ENCODE results near the gene KLK8.
"Not testable (repeated sequence)": the region's sequence is repeated elsewhere in the genome, so short reads cannot be mapped to it uniquely, and the experiment has no call there.

The KLK8 gene

GRCh38 chr19:51016798-51017683, 15.6 kb upstream of the KLK8 start:
- peak; percentile 27 for DNase-seq

GRCh38 chr19:51015691-51016267, 14.4 kb upstream of the KLK8 start:
- DNase-seq = no peak

DNA sequence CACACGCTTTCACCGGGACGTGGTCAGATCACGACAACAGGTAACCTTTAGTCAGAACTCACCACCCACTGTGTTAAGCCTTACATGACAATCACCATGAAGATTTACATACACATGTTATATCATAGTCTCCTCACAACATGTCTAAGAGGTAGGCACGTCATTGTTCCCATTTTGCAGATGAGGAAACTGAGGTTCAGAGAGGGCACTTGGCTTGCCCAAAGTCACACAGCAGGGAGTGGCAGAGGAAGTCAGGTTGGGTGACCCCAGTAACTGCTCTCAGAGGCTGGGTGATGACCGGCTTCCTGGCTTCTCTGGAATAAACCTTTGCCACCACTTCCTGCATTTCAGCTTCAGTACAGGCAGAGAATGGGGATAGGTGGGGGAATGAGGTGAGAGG, 12.8 kb upstream of the KLK8 start:
- DNase-seq = no peak

DNA sequence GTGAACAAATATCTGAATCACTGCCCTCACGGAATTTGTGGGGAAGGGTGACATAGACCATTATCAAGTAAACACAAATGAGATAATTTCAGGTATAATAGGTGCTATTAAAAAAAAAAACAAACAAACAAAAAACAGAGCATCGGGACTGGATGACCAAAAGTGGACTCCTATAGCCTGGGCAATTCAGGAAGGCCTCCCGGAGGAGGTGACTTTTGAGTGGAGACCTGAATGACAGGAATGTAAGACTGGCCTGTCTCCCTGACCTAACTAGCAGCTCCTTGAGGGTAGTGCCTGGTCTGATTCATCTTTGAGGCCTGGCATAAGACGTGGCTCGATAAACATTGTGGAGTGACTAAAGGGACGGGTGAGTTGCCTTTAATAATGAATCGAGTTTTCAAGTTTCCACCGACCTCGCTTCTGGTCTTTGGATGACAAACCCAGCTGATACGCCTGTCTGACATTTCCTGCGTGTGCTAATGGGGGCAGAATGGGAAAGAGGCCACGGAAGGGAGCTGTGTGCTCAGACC, 11.3 kb upstream of the KLK8 start:
- no peak for DNase-seq

DNA sequence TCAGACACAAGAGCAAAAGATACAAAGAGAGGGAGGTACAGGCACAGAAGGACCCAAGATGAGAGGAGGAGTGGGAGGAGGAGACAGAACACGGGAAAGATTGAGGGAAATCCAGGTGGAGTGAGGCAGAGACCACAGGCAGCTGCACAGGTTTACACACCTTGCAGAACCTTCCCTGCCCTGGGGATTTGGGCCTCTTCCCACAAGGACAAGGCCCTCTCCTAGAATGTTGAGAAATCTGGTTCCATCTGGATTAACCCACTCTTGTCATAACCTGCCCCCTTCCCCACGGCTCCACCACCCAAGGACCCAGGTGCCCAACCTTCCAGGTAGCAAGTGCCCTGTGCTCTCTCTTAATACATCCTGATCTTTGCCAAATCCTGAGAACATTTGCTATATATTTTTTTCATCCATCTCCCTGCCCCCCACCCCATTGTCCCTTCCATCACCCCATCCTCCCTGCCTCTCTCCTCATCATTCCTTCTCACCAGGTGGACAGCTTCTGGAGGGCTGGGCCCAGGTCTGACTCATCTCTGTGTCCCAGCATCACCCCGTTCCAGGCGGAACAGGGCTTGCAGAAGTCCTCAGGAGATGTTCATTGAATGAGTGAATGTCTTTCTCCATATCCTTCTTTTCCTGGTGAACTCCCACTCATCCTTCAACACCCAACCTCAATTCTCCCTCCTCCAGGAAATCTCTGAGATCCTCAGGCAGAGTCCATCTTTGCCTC, 8.8 kb upstream of the KLK8 start:
- no peak for DNase-seq

- no peak for DNase-seq
Observed at GRCh38 chr19:51009061-51009891, 7.9 kb upstream of the KLK8 start.

GRCh38 chr19:51007488-51007887, 6.1 kb upstream of the KLK8 start:
- DNase-seq = no peak

DNA sequence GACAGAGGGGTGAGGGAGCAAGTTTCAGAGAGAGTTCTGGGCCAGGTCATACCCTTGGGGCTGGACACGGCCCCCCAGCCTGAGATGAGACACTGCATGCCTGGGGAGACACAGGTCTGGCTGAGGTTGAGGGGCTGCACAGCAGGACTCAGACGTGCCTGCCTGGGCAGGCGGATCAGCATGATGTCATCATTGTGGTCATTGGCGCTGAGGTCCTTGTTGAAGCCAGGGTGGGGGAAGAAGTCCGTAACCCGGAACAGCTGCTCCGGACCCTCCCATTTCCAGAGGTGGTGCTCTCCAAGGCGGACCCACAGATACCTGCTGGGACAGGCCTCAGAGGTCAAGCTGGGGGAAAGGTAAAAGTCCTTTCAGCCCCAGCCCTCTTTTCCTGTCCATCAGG, 5.0 kb upstream of the KLK8 start:
- no peak for DNase-seq

DNA sequence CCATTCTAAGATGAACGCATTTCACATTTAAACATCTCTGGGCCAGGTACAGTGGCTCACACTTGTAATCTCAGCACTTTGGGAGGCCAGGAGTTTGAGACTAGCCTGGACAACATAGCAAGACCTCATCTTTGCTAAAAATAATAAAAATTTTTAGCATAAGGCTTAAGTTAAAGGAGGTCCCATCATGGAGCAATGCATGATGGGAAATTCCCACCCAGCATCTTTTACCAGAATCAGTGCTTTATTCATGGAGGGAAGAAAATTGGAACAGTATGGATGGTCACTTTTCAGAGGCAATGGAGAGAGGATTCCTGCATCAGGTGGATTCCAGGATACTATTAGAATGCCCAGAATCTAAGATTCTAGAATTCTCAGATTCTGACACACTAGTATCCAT, 3.8 kb upstream of the KLK8 start:
- no peak for DNase-seq

DNA sequence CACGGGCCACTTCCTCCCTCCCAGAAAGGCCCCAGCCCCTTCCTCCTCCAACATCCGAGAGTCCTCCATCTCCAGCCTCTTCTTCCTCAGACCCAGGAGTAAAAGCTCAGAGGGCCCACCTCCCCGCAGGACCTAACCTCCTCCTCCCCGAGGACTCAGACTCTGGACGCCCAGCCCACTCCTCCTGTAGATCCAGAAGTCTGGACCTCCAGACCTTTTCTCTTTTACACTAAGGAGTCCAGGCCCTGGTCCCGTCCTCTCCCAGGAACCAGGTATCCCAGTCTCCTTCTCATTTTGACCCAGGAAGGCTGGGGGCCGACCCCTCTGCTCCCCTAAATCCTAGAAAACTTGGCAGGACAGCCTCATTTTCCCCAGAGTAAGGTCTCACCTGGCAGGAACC, 1.9 kb upstream of the KLK8 start:
- no peak for DNase-seq

- DNase-seq = no peak
Observed at GRCh38 chr19:51002542-51003311, 1.3 kb upstream of the KLK8 start.

GRCh38 chr19:51002089-51002532, 707 bp upstream of the KLK8 start:
- DNase-seq = no peak

DNA sequence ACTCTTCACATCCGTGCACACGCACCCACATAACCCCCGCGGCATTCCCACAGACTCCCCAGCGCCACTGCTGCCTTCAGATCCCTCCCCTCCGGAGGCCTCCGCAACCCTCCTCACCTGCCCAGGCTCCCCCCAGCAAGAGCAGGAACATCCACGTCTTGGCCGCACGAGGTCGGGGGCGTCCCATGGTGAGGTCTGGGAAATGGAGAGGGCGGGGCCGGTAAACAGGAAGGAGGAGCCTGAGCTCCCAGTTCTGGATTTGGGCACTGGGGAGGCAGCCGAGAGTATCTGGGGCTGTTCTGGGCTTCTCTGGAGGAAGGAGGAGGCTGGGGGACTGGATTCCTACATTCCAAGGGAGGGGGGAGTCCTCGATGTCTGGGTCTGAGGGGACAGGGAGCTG, 423 bp downstream of the KLK8 start:
- no peak for DNase-seq

DNA sequence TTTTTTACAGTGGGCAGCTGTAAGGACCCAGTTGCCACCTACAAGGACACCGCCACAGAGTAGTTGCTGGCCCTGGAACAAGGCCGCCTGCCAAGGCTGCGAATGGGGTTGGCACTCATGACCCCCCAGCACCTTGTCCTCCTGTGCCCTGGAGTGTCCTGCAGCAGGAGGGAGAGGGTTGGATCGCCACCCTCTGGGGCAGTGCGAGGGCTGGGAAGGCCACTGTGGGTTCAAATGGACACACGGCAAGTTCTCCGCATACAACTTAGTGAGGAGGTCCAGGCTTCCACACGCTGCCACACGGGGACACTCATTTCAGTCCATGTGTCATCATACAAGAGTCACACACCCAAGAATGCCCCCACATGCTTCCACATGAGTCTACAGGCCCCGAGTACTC, 978 bp downstream of the KLK8 start:
- no peak for DNase-seq

DNA sequence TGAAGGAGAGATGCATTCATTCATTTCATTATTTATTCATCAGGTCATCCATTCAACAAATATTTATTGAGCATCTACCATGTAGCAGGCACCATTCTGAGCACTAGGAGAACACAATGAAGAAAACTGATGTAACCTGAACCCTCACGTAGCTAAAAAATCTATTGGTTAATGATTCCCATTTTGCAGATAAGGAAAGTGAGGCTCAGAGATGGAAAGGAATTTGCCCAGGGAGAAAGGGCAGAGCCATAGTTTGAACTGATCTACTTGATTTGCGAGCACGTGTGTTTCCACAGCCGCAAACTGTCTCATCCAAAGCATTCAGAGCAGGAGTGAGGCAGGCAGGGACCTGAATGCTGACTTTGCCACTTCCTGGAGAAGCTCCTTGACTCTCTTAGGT, 2.7 kb downstream of the KLK8 start:
- DNase-seq = no peak

GRCh38 chr19:50998061-50998460, 3.3 kb downstream of the KLK8 start:
- no peak for DNase-seq

- no peak for DNase-seq
Observed at GRCh38 chr19:50994129-50994528, 7.3 kb downstream of the KLK8 start.

DNA sequence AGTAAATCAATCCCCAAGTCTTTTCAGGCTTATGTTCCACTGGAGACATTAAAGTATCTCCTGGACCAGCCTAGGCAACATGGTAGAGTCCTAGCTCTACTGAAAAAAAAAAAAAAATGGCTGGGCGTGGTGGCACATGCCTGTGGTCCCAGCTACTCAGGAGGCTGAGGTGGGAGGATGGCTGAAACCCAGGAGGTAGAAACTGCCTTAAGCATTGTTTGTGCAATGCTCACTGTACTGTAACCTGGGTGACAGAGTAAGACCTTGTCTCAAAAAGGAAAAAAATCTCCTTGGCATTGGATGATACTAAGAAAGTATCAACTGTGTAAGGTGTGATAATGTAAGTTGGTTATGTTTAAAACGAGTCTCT, 8.8 kb downstream of the KLK8 start:
- no peak for DNase-seq

DNA sequence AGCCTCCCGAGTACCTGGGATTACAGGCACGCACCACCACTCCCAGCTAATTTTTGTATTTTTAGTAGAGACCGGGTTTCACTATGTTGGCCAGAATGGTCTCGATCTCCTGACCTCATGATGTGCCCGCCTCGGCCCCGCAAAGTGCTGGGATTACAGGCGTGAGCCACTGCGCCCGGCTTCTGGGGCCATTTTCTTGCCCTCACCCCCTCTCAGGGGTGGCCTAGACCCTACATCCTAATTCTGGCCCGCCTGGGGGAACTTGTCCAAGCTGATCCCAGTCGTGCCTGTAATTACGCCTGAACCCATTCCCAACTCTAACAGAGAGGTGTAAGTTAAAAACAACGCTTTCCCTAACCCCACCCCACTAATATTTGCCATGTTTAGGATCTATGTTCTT, 17.0 kb downstream of the KLK8 start:
- DNase-seq = not testable (repeated sequence)

GRCh38 chr19:50983625-50984292, 17.6 kb downstream of the KLK8 start, which contains the start of gene KLK7:
Gene KLK7 (minus strand): TSS chr19:50983917. CDS start chr19:50982399, 1,518 bp downstream.
- no peak for DNase-seq

DNA sequence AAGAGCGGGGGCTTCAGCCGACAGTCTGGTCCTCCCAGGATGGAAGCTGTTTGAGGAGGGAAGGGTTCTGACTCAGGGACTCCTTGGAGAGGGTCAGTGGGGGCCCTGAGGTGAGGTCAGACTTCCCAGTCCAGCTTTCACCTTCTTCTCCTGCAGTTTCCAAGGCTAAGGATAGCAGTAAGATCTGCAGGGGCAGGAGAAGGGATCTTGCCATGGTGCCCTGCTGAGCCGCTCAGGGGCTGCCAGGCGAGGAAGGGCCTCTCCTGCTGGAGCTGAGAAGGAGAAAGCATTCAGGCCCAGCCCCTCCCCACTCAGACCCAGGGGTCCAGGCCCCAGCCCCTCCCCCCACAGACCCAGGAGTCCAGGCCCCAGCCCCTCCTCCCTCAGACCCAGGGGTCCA, 19.2 kb downstream of the KLK8 start:
- no peak for DNase-seq

Data from CD4-positive, alpha-beta T cell treated with Interleukin-4 for 4 hours (primary cell).